HEK293T (cell line): Measurements from ENCODE around the gene CHEK1.

Source experiments
- HDGF ChIP-seq: fragments of 450-650 bp; IDR thresholded peaks from 2 replicates; pipeline ENCODE4 v1.6.1; 2017; ENCODE audit warnings: antibody characterized with exemption, borderline replicate concordance
- PKNOX1 ChIP-seq: fragments of 450-650 bp; IDR thresholded peaks from 2 replicates; pipeline ENCODE4 v1.6.1; 2016
- SP1 ChIP-seq: fragments of 450-650 bp; IDR thresholded peaks from 2 replicates; pipeline ENCODE4 v1.6.1; 2017

GRCh38 chr11:125585487-125585886 lies 39.5 kb upstream of the CHEK1 start:
- TF ChIP-seq HDGF (no peak), SP1 (no peak), PKNOX1 (no peak)
